ENCODE results near the gene GPR160.
"Not testable (repeated sequence)": the region's sequence is repeated elsewhere in the genome, so short reads cannot be mapped to it uniquely, and the experiment has no call there.

GPR160 gene

GRCh38 chr3:170010498-170010897 lies 27.3 kb upstream of the GPR160 start:
- no peak for DNase-seq (ENCODE audit: low read depth)

GRCh38 chr3:170012683-170013400 lies 25.0 kb upstream of the GPR160 start:
- H3K4me3 ChIP-seq (ENCODE audit: low read depth, low read length), result no peak overlapping the region
- TF ChIP-seq, protein P1, sequence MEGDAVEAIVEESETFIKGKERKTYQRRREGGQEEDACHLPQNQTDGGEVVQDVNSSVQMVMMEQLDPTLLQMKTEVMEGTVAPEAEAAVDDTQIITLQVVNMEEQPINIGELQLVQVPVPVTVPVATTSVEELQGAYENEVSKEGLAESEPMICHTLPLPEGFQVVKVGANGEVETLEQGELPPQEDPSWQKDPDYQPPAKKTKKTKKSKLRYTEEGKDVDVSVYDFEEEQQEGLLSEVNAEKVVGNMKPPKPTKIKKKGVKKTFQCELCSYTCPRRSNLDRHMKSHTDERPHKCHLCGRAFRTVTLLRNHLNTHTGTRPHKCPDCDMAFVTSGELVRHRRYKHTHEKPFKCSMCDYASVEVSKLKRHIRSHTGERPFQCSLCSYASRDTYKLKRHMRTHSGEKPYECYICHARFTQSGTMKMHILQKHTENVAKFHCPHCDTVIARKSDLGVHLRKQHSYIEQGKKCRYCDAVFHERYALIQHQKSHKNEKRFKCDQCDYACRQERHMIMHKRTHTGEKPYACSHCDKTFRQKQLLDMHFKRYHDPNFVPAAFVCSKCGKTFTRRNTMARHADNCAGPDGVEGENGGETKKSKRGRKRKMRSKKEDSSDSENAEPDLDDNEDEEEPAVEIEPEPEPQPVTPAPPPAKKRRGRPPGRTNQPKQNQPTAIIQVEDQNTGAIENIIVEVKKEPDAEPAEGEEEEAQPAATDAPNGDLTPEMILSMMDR (conservative IDR thresholded peaks at IDR 0.05; ENCODE audit: low read depth, low read length), result no peak
- DNase-seq (ENCODE audit: low read depth), result no peak

More at GRCh38 chr3:170010498-170010897, 27.3 kb upstream of the GPR160 start:
- TF ChIP-seq, protein P1 (conservative IDR thresholded peaks at IDR 0.05; ENCODE audit: low read depth, low read length), result no peak
- no peak overlapping the region for H3K4me3 ChIP-seq (ENCODE audit: low read depth, low read length)

GRCh38 chr3:170016057-170016456 lies 21.7 kb upstream of the GPR160 start:
- TF ChIP-seq, protein P1 (conservative IDR thresholded peaks at IDR 0.05; ENCODE audit: low read depth, low read length), result no peak
- DNase-seq (ENCODE audit: low read depth), result no peak
- no peak overlapping the region for H3K4me3 ChIP-seq (ENCODE audit: low read depth, low read length)

DNA sequence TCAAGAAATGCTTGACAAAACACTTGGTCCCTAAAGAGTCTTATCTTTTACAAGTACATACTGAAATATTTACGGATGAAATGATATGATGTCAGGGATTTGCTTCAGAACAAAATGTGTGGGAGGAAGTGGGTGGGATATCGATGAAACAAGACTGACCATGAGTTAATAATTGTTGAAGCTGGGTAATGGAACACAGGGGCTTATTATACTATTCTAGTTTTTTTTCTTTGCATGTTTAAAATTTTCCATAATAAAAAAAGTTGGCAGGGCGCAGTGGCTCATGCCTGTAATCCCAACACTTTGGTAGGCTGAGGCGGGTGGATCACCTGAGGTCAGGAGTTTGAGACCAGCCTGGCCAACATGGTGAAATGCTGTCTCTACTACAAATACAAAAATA lies 18.5 kb upstream of the GPR160 start:
- DNase-seq (ENCODE audit: low read depth); H3K4me3 ChIP-seq (ENCODE audit: low read depth, low read length): not testable (repeated sequence)

DNA sequence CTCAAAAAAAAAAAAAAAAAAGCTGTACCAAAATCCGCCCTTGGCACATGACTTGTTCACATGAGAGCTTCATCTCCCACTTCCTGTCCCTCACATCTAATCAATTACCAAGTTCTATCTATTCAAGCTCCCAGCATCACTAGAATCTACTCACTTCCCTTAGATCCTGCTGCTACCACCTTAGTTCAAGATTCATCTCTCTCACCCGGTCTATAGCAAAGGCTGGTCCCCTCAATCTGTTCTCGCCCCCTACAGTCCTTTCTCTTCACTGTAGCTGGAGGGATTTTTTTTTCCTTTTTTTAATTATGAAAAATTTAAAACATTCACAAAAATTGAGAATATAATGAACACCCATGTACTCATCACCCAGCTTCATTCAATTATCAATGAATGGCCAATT lies 16.7 kb upstream of the GPR160 start:
- H3K4me3 ChIP-seq (ENCODE audit: low read depth, low read length), result no peak overlapping the region
- TF ChIP-seq, protein P1 (conservative IDR thresholded peaks at IDR 0.05; ENCODE audit: low read depth, low read length), result peak; percentile 53
- DNase-seq (ENCODE audit: low read depth), result peak; percentile 35

DNA sequence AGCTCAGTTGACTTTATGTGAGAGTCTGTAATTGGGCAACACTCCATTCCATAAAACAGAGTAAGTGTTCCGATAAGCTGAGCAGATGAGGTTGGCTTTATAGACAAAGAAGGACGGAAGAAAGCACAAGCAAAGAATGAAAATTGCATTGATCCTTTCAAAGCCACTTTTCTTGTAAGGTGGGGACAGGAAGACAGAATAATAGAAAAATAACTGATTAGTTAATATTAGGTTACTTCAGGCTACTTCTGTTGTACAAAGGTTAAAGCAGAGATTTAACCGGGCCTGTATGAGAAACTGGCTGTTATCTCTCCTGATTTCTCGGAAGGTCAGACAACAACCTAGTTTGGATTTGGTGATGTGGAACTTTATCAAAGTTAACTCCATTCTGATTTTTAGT lies 15.5 kb upstream of the GPR160 start:
- H3K4me3 ChIP-seq (ENCODE audit: low read depth, low read length), result no peak overlapping the region
- DNase-seq (ENCODE audit: low read depth), result no peak
- TF ChIP-seq, protein P1 (conservative IDR thresholded peaks at IDR 0.05; ENCODE audit: low read depth, low read length), result no peak

DNA sequence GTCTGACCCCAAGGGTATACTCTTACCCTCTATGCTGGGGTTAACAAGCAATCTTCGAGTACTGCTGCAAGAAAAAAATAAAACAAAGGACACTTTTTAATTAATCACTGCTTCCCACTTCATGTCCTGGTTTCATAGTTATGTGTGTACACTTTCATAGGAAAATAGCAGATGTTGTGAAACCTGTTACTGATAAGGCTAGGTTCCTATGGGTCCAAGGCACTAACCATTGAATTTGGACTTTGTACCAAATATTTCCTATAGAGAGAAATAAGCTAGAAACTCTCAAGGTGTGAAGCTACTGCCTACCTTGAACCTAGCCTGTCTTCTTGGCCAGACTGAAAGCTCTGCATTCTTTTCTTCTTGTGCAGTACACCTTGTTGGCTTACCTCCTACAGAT lies 14.6 kb upstream of the GPR160 start:
- no peak overlapping the region for H3K4me3 ChIP-seq (ENCODE audit: low read depth, low read length)
- no peak for DNase-seq (ENCODE audit: low read depth)
- TF ChIP-seq, protein P1 (conservative IDR thresholded peaks at IDR 0.05; ENCODE audit: low read depth, low read length), result no peak

Data from choroid plexus epithelial cell (primary cell).